ENCODE measurements around the gene ZNF316. TPM values are rescaled to one million over a fixed set of nuclear protein-coding genes. Genes with fewer than 3 reads are reported as not detected.

Gene ZNF316
- total RNA-seq, 1 donor from 2014 or later = 12.8 TPM

- no peak for DNase-seq (ENCODE audit: low spot score)
Measured at GRCh38 chr7:6680146-6680545, 43.0 kb downstream of the ZNF316 start.

DNA sequence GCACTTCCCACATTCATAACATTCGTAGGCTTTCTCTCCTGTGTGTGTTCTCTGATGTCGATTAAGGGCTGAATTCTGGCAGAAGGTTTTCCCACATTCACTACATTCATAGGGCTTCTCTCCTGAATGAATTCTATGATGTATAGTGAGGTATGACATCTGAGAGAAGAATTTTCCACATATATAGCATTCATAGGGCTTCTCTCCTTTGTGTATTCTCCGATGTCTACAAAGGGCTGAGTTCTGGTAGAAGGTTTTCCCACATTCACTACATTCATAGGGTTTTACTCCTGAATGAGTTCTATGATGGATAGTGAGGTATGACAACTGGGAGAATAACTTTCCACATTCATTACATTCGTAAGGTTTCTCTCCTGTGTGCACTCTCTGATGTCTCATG lies 54.0 kb downstream of the ZNF316 start:
- DNase-seq (ENCODE audit: low spot score) = no peak

DNA sequence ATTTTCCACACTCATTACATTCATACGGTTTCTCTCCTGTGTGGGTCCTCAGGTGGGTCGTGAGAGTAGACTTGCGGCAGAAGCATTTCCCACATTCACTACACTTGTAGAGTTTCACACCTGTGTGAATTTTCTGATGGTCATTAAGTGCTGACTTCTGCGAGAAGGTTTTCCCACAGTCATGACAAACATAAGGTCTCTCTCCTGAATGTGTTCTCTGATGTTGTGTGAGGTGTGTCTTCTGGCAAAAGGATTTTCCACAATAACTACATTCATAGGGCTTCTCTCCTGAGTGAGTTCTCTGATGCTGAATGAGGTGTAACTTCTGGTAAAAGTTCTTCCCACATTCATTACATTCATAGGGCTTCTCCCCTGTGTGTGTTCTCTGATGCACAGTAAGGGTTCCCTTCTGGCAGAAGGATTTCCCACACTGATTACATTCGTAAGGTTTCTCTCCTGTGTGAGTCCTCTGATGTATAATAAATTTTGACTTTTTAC lies 54.5 kb downstream of the ZNF316 start:
- DNase-seq (ENCODE audit: low spot score) = no peak

GRCh38 chr7:6700793-6701192 lies 63.7 kb downstream of the ZNF316 start:
- no peak for DNase-seq (ENCODE audit: low spot score)

GRCh38 chr7:6701860-6702259 lies 64.7 kb downstream of the ZNF316 start:
- no peak for DNase-seq (ENCODE audit: low spot score)

Other genes with a start within 250 kb of the ZNF316 start
- gene DAGLB, start 189.4 kb upstream of the ZNF316 start, total RNA-seq (ENCODE audit: insufficient read depth, low replicate concordance) = 10.4 TPM
- 213 TPM for gene KDELR2, start 153.2 kb upstream of the ZNF316 start, total RNA-seq (ENCODE audit: insufficient read depth, low replicate concordance)
- gene GRID2IP, start 85.9 kb upstream of the ZNF316 start, total RNA-seq (ENCODE audit: insufficient read depth, low replicate concordance) = 0.96 TPM
- gene ZDHHC4, start 59.9 kb upstream of the ZNF316 start, total RNA-seq (ENCODE audit: insufficient read depth, low replicate concordance) = 70.5 TPM
- gene INTS15, start 47.3 kb upstream of the ZNF316 start, total RNA-seq (ENCODE audit: insufficient read depth, low replicate concordance) = 8.4 TPM
- 21.9 TPM for gene ZNF853, start 21.7 kb upstream of the ZNF316 start, total RNA-seq (ENCODE audit: insufficient read depth, low replicate concordance)
- gene ZNF12, start 69.6 kb downstream of the ZNF316 start, total RNA-seq (ENCODE audit: insufficient read depth, low replicate concordance) = 35.2 TPM
- gene RSPH10B2, start 116.8 kb downstream of the ZNF316 start, total RNA-seq (ENCODE audit: insufficient read depth, low replicate concordance) = not detected
- 75.4 TPM for gene CCZ1B, start 189.0 kb downstream of the ZNF316 start, total RNA-seq (ENCODE audit: insufficient read depth, low replicate concordance)

All from umbilical cord (tissue), 2 donors.